GM18526 (cell line): Measurements from ENCODE around the gene EXOC6.

Experiments
- POLR2A ChIP-seq: IDR thresholded peaks from 3 replicates; pipeline ENCODE4 v1.6.1; 2011; ENCODE audit not compliant: insufficient read length; ENCODE audit errors: extremely low read depth

EXOC6 gene

DNA sequence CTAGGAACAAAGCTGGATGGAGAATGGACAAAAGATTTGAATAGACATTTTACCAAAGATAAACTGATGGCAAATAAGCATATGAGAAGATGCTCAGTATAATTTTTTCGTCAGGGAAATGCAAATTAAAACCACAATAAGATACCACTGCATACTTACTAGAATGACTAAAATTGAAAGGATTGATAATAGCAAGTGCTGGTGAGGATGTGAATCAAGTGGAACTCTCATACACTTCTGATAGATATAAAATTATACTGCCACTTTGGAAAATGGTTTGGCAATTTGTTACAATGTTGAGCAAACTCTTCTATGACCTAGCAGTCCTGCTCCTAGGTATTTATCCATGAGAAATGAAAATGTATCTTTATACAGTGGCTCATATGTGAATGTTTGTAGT is 83.3 kb downstream of the EXOC6 start:
- no peak for TF ChIP-seq POLR2A

- TF ChIP-seq POLR2A: no peak
These were observed 89.6 kb downstream of the EXOC6 start for GRCh38 chr10:92937876-92938275.

DNA sequence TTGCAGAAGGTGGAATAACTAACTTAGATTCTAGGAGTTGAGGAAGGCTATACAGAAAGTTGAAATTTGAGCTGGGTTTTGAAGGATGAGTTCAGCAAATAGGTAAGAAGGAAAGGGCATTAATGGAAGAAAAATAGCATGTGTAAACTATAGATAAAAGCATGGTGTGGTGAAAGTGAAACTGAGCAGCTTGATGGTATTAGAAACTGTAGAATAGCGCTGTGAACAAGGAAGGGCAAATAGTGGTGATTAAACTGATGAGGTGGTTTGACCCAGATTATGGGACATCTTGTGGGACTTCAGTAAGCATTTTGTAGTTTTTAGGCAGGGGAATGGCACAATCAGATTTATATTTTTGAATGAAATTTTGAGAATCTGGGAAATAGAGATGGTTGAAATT is 90.5 kb downstream of the EXOC6 start:
- TF ChIP-seq POLR2A: no peak

DNA sequence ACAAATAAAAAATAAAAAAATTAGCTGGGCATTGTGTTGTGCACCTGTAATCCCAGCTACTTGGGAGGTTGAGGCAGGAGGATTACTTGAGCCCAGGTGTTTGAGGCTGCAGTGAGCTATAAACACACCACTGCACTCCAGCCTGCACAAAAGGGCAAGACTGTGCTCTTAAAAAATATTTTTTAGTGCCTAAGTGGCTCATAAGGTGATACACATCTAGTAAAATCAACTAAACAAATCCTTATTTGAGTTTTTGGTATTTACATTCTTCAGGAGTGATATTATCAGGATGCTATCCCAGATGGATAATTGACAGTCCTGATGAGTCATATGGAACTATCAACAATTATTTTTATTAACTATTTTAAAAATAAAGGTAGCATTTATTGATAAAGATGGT is 93.9 kb downstream of the EXOC6 start:
- no peak for TF ChIP-seq POLR2A

- TF ChIP-seq POLR2A: no peak
These were observed 98.2 kb downstream of the EXOC6 start for GRCh38 chr10:92946491-92946890.

DNA sequence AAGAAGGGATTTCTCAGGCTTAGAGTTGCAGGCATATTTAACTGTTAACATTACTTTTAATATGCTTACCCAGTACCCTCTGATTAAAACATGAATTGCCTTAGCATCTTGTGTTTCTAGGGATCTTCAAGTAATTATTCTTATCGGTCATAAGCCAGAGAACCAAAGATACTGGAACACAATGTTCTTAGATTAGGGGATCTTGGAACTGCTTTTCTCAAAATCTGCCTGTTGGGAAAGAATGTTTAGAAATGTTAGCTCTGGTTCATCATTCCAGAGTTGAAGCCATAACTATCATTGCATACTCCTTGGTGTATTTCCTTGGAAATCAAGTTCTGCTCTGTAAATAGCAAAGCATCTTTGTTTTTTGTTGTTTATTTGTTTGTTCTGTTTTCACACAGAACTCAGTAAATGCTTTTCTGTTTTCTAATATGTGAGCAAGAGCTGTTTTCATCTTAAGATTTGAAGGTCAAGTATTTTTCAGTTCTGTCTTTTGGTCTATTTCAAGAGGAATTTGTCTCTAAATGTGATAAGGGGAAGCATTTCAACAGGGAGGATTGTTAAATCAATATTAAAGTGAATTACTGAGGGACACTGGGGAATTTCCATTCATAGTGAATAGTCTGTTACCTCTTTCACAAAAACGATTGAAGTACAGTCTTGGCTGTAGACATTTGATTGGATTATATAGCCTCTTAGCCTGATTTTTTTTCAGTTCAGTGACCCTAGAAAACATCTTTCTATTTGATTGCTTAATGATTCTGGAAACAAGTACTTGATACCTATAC is 109.1 kb downstream of the EXOC6 start:
- no peak for TF ChIP-seq POLR2A

- no peak for TF ChIP-seq POLR2A
These were observed 113.3 kb downstream of the EXOC6 start for GRCh38 chr10:92961638-92962037.

DNA sequence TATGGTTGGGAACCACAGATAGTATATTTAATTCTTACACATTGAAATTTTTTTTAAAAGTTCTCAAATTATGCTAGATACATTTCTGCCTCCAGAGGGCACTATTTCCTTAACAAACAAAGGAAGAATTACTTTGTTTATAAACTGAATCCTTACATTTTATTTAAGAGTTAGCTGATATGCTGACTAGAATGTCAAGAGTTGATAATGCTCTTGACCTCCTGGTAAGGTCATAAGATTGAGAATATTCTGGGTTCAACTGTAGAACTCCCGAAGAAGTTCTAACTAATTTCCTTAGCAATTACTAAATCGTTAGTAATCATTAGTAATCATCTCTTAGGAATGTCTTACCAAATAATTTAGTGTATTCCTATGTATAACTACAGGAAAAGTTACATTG is 117.0 kb downstream of the EXOC6 start:
- TF ChIP-seq POLR2A: no peak

GRCh38 chr10:92967641-92968040 is 119.3 kb downstream of the EXOC6 start:
- no peak for TF ChIP-seq POLR2A

GRCh38 chr10:92969151-92969550 is 120.8 kb downstream of the EXOC6 start:
- TF ChIP-seq POLR2A: no peak

DNA sequence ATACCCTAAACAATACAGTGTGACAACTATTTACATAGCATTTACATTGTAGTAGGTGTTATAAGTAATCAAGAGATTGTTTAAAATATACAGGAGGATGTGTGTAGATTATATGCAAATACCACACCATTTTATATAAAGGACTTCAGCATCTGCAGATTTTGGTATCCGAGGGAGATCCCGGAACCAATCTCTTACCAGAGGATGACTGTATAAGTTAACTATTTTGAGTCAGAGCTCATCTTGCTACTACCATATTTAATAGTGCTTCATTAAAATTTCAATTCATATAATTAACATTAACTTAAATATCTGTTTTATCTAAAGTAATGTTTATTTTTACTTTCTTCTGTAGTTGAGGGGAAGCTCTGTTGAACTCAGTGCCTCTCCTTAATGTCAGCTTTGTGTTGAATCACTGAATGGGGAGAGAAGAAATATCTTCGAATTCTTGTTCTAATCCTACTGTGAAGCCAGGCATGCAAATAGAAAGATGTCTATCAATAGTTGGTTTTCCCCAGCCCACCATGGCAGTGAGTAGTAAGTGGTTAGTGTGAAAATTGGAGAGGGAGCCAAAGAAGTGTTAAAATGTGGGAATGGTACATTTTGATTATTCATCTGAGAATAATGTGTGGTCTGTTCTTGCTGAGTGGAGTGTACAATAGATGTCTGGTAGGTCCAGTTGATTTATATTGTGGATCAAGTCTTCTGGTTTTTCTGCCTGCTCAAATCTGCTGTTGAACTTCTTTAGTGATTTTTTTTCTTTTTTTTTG is 122.2 kb downstream of the EXOC6 start:
- no peak for TF ChIP-seq POLR2A

DNA sequence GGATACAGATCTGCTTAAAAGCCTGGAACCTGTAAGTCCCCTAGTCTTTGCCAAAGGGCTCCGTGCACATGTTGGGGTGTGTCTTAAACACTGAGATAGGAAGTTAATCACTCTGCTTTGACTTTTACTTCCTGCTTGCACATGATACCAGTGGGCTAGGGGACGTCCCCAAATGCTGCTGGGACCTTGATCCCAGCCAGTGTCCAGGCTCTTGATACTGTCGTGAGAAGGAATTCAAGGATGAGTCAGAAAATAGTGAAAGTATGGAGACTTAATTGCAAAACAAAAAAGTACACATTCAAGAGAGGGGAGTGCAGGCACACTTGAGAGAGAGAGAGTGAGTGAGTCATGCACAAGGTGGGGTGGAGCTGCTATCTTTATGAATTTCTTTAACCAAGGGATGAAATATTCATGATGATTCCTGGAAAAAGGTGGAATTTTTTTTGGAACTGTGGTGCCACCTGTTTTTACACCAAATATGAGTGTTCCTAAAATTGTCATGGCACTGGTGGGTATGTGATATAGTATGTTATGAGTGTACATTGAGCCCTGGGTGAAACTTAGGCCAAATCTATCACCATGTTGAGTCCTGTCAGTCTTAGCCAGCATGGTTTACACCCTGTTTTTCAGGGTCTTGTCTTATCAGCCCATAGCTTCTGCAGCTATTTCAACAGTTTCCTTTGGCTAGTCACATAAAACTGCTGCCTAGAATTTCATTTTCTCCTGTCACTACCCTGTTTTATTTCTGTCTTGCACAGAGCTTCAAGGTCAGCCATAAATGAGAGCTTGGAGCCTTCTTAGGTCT is 123.9 kb downstream of the EXOC6 start:
- TF ChIP-seq POLR2A: no peak

GRCh38 chr10:92972886-92973285 is 124.6 kb downstream of the EXOC6 start:
- TF ChIP-seq POLR2A: no peak

DNA sequence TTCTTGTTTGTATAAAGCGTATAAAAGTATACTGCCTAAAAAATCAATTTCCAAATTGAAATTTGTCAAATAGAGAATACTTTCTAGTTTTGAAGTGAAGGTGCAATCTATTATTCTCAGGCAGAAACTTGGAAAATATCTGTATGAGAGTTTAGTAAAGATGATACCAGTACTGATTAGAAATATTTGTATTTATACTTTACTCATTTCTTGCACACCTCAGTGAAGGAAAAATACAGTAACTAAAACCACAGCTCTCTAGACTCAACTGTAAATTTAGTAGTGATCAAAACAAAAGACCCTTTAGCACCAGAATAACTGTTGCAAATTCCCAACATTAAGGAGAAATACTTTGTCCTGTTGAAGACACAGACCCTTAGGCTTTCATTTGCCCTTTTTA is 140.9 kb downstream of the EXOC6 start:
- no peak for TF ChIP-seq POLR2A

- no peak for TF ChIP-seq POLR2A
These were observed 142.3 kb downstream of the EXOC6 start for GRCh38 chr10:92990615-92991014.

DNA sequence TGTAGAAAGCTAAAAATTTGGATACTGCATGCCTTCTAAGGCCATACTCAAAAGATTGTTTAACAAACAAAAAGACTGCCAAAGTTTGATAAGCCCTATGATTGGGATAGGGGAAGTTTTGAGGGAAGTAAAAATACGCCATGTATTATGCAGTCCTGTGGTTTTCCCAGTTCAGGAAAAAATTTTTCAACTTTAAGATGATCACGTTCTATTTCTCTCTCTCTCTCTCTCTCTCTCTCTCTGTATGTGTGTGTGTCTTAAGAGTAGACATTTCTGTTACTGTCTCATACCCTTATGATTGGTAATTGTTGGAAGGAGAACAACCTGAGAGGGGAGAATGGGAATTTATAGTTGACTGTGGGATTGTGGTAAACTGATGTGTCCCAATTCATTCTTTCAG is 143.2 kb downstream of the EXOC6 start:
- no peak for TF ChIP-seq POLR2A

- TF ChIP-seq POLR2A: no peak
These were observed 145.5 kb downstream of the EXOC6 start for GRCh38 chr10:92993699-92994272.
